Fibroblast of villous mesenchyme (primary cell): ENCODE data around the gene KAZN. TPM values are rescaled to one million over a fixed set of nuclear protein-coding genes. Genes with fewer than 3 reads are reported as not detected.

Experiments
- DNase-seq: peaks from one replicate; pipeline ENCODE4 v3.0.0-alpha.2; 2010; ENCODE audit warnings: low read depth
- H3K4me3 ChIP-seq: 2 replicates; pipeline ENCODE4 v1.5.1; 2011; ENCODE audit warnings: low read depth, mild to moderate bottlenecking, low read length
- total RNA-seq: library from RNA; depleted of rRNA; stranded (reverse); fragments of >200 nt; gene quantifications from 2 replicates; pipeline ENCODE4 v1.2.3, GENCODE V29; 2012
- TF ChIP-seq, protein P1 (sequence below): IDR thresholded peaks from 2 replicates; pipeline ENCODE4 v1.5.1; 2012; ENCODE audit warnings: low read depth, mild to moderate bottlenecking, low read length; ENCODE audit not compliant: insufficient read depth

KAZN gene
- total RNA-seq, 1 donor = 8.6 TPM

DNA sequence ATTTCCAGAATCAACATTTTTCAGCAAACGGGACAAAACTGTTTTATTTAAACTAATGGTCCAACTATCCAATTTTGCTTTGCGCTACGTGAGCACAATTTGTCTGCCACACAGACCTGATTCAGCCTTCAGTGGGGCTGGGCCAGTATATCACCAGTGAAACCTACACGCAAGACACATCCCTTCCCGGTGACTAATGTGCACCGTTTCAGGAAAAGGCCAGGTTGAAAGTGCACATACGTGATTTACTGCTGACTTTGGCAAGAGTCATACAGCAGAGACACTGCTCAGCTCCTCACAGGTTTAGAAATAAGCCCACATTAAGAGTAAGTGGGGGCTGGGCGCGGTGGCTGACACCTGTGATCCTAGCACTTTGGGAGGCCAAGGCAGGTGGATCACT is 550.0 kb downstream of the KAZN start:
- no peak for DNase-seq
- no peak overlapping the region for H3K4me3 ChIP-seq
- TF ChIP-seq, protein P1, sequence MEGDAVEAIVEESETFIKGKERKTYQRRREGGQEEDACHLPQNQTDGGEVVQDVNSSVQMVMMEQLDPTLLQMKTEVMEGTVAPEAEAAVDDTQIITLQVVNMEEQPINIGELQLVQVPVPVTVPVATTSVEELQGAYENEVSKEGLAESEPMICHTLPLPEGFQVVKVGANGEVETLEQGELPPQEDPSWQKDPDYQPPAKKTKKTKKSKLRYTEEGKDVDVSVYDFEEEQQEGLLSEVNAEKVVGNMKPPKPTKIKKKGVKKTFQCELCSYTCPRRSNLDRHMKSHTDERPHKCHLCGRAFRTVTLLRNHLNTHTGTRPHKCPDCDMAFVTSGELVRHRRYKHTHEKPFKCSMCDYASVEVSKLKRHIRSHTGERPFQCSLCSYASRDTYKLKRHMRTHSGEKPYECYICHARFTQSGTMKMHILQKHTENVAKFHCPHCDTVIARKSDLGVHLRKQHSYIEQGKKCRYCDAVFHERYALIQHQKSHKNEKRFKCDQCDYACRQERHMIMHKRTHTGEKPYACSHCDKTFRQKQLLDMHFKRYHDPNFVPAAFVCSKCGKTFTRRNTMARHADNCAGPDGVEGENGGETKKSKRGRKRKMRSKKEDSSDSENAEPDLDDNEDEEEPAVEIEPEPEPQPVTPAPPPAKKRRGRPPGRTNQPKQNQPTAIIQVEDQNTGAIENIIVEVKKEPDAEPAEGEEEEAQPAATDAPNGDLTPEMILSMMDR = no peak

DNA sequence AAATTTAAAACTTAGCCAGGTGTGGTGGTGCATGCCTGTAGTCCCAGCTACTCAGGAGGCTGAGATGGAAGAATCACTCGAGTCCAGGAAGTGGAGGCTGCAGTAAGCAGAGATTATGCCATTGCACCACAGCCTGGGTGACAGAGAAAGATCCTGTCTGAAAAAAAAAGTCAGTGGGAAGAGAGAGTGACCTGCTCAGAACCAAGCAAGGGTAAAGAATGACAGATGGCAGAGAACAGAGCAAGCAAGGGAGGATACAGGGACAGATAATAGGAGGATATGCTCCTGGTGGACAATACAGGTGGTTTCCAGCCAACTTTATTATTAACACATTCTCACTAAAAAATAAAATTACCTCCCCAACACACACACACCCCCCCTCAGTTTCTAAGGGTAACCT is 550.5 kb downstream of the KAZN start:
- H3K4me3 ChIP-seq = no peak overlapping the region
- no peak for DNase-seq
- TF ChIP-seq, protein P1 = no peak

DNA sequence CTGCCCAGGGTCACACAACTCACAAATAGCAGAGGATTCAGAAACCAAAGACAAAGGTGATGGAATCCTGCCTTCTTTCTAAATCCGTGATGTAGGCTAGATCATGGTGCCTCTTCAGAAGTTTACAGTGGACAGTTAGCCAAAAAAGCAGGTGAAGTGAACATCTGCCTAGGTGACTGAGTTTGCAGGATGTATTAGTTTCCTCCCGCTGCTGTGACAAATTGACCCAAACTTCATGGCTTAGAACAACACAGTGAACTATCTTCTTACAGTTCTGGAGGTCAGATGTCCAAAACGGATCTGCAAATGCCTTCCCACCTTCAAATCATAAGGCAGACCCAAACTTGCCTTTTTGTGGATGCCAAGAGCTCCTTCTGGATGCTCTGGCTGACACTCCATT is 551.9 kb downstream of the KAZN start:
- TF ChIP-seq, protein P1 = no peak
- no peak overlapping the region for H3K4me3 ChIP-seq
- DNase-seq = no peak

DNA sequence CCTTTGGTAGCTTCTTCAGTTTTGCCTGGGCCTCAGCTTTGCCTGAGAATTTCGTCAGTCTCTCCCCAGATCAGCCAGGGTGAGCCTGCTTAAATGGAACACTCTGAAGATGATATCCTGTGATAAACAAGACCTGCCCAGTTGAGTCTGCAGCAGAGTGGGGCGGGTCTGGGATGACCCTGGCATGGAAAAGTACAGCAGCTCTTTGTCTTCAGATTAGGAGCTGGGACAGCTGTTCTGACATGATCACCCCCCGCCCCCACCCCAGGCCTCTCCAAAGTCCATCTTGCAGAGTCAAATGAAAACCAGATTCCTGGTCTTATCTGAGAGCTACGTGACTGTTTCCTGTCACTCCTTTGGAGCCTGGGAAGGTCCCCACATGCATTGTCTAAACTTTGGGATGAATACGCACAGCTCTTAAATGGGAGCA is 552.9 kb downstream of the KAZN start:
- DNase-seq = peak; percentile 86
- TF ChIP-seq, protein P1 = no peak
- no peak overlapping the region for H3K4me3 ChIP-seq

DNA sequence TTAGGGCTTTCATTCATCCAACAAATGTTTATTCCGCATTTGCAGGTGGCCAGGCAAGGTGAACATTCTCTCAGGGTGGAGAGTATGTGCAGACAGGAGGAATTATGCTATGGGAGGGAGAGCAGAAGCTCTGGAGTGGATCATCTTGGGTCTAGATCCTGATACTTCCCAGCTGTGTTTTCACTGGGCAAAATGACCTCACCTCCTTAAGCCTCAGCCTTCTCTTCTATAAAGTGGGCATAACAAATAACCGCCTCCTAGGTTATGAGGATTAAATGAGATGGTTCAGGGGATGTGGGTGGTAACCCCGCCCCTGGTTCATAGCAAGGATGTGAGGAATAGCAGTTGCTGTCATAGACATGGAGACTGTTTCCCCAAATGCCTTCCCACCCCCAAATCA is 553.4 kb downstream of the KAZN start:
- peak overlapping the region; percentile 72 for H3K4me3 ChIP-seq
- TF ChIP-seq, protein P1 = no peak
- DNase-seq = peak; percentile 43

DNA sequence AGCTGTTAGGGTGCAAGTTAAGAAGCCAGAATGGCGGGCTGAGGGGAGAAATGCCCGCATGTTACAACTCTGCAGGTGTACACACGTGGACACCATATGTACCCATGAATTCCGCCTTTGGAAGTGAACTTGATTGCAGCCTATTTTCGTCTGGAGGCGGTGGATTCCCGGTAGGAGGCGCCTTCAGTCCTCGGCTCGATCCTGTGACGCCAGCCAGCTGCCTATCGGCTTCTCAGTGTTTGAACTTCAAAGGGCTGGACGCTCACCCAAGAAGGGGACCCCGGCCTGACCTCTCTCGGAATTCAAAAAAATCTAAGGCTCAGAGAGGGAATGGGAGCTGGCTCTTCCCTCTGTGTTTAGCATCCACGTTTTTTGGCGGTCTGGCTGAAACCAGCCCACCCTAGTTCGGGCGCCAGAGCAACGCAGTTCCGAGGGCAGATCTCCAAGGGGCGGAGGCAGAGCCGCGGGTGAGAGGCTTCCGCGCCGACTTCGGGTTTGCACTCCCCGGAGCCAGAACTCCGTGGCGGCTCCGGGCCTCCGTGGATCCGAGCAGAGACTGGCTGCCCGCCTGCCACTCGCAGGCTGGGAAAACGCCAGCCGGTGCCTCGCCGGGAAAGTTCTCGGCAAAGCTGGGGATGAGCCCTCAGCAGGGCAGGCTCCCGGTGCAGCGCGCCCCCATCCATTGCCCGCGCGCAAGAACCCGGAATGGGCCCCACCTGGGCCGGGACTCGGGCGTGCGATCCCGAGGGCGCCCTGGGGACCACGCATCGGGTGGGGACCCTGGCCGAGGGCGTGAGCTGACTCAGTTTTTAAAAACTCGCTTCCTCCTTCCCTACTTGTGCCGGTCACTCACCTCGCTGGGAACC is 554.1 kb downstream of the KAZN start:
- DNase-seq = peak; percentile 96

More for the DNA sequence above, 554.1 kb downstream of the KAZN start:
- TF ChIP-seq, protein P1 = peak; percentile 82
- H3K4me3 ChIP-seq = peak overlapping the region; percentile 72
